Panc1 (cell line): ENCODE results near the gene AKR1C2. TPM values are rescaled to one million over a fixed set of nuclear protein-coding genes. Genes with fewer than 3 reads are reported as not detected.

ENCODE experiments used
- ATAC-seq: fragments of 200-7000 bp; cut with Tn5 transposase; 2 replicates; pipeline ENCODE4 v1.9.1; 2020; ENCODE audit warnings: mild to moderate bottlenecking, moderate library complexity
- BruUV-seq: library from RNA; stranded (reverse); fragments of 400-500 nt; replicated peaks from 2 replicates; lab custom pipeline; 2021; lab: Mats Ljungman, UMichigan
- CTCF ChIA-PET: fragments of 300-600 bp; sonication (Branson Sonifier 250); formaldehyde crosslinking; loops from one replicate; lab custom pipeline; 2022; ENCODE audit warnings: antibody characterized with exemption; lab: Charles Lee
- POLR2A ChIA-PET: fragments of 300-600 bp; sonication (Branson Sonifier 250); formaldehyde crosslinking; loops from one replicate; lab custom pipeline; 2022; ENCODE audit warnings: antibody characterized with exemption; lab: Charles Lee
- DNase-seq: peaks from one replicate; pipeline ENCODE4 v3.0.0-alpha.2; 2010; ENCODE audit warnings: low read depth, low spot score
- H3K27ac ChIP-seq: 2 replicates; pipeline ENCODE4 v1.5.1; 2011; ENCODE audit warnings: mild to moderate bottlenecking, low read length, inconsistent platforms
- H3K27me3 ChIP-seq: fragments of 200-500 bp; sonication (Bioruptor generic); 2 replicates; pipeline ENCODE4 v1.6.0; 2014; ENCODE audit warnings: low read length, inconsistent platforms; ENCODE audit not compliant: control insufficient read depth, insufficient read depth
- H3K36me3 ChIP-seq: fragments of 200-500 bp; sonication (Bioruptor generic); 2 replicates; pipeline ENCODE4 v1.5.1; 2014; ENCODE audit warnings: inconsistent platforms, mild to moderate bottlenecking, low read length, moderate library complexity; ENCODE audit not compliant: control insufficient read depth, insufficient read depth
- H3K4me1 ChIP-seq: 2 replicates; pipeline ENCODE4 v1.5.1; 2011; ENCODE audit warnings: inconsistent platforms, mild to moderate bottlenecking, low read length, moderate library complexity; ENCODE audit not compliant: control insufficient read depth, insufficient read depth
- H3K4me3 ChIP-seq, 2 experiments: 2 replicates each; pipeline ENCODE4 v1.5.1; 2011 to 2012; ENCODE audit warnings: low read depth in 2 of 2, low read length in 2 of 2, mild to moderate bottlenecking in 2 of 2, inconsistent platforms in 1 of 2, moderate library complexity in 1 of 2
- H3K9me3 ChIP-seq: fragments of 200-500 bp; sonication (Bioruptor generic); 2 replicates; pipeline ENCODE4 v1.5.1; 2014; ENCODE audit warnings: low read depth, mild to moderate bottlenecking, inconsistent platforms, low read length, moderate library complexity; ENCODE audit not compliant: control insufficient read depth, insufficient read depth
- POLR2AphosphoS5 ChIP-seq: IDR thresholded peaks from 2 replicates; pipeline ENCODE4 v1.6.1; 2012; ENCODE audit warnings: mild to moderate bottlenecking, low read depth, low read length, moderate library complexity
- SIN3A ChIP-seq: IDR thresholded peaks from 2 replicates; pipeline ENCODE4 v1.6.1; 2012; ENCODE audit warnings: low read depth, mild to moderate bottlenecking, low read length, moderate library complexity, borderline replicate concordance; ENCODE audit not compliant: insufficient read depth
- TCF7L2 ChIP-seq: IDR thresholded peaks from 2 replicates; pipeline ENCODE4 v1.6.1; 2011; ENCODE audit warnings: mild to moderate bottlenecking, low read depth, low read length, inconsistent platforms
- in situ Hi-C: cut with HindIII; loops from 2 replicates; pipeline ENCODE4 v1.10.0; 2016; ENCODE audit warnings: low sequenced_read_pairs, low pct_unique_long_range_greater_than_20kb
- intact Hi-C: fragments of 100-400 bp; cut with micrococcal nuclease; formaldehyde crosslinking; loops from one replicate; pipeline ENCODE4 v1.10.0; 2022; ENCODE audit not compliant: unreplicated experiment
- total RNA-seq: library from RNA; stranded (reverse); gene quantifications from one replicate; pipeline ENCODE4 v1.2.1, GENCODE V29; 2021; ENCODE audit not compliant: unreplicated experiment
- TF ChIP-seq, protein P1 (sequence below): fragments of 450-650 bp; IDR thresholded peaks from 2 replicates; pipeline ENCODE4 v1.5.1; 2017; ENCODE audit warnings: mild to moderate bottlenecking
- TF ChIP-seq, protein P2 (sequence below), 2 experiments: IDR thresholded peaks; 2 replicates each; pipeline ENCODE4 v1.6.1; 2011 to 2012; ENCODE audit warnings: low read depth in 2 of 2, control low read depth in 1 of 2, low read length in 1 of 2, mild to moderate bottlenecking in 1 of 2, moderate library complexity in 1 of 2; ENCODE audit not compliant: insufficient read depth in 1 of 2

Gene AKR1C2
- total RNA-seq, 1 experiment from 2014 or later: 0.33 TPM

DNA sequence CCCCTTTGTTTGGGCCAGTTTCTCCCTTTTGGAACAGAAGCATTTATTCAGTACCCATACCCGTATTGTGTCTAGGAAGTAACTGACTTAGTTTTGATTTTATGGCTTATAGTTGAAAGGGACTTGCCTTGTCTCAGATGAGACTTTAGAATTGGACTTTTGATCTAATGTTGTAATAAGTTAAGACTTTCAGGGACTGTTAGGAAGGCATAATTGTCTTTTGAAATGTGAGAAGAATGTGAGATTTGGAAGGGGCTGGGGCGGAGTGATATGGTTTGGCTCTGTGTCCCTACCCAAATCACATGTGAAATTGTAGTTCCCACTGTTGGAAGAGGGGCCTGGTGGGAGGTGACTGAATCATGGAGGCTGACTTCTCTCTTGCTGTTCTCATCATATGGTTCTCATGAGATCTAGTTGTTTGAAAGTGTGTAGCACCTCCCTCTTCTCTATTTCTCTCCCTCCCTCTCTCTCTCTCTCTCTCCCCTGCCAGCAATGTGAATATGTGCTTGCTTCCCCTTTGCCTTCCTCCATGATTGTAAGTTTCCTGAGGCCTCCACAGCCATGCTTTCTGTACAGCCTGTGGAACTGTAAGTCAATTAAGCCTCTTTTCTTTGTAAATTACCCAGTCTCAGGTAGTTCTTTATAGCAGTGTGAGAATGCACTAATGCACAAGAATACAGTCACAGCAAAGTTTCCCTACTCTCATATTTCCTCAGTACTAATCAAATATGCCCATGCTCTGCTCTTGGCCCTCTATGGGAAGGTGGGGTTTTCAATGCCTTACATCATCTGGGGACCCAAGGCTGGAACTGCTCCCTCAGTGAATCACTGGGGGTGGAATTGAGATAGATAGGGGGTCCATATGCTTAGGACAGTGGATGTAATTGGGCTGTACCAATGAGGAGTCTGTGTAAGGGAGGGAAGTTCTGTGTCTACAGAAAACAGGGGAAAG, 57.6 kb downstream of the AKR1C2 start:
- H3K36me3 ChIP-seq: no peaks in the 10 kb centered on the region
- in situ Hi-C loops: no loop called here
- intact Hi-C loops: no loop called here
- no peaks in the 10 kb centered on the region for H3K4me1 ChIP-seq
- no peaks in the 10 kb centered on the region for H3K27me3 ChIP-seq
- H3K9me3 ChIP-seq: no peaks in the 10 kb centered on the region
- POLR2A ChIA-PET: no interaction called here
- CTCF ChIA-PET: no interaction called here
- ATAC-seq (no peak), DNase-seq (no peak)
- no peak overlapping the region for H3K4me3 ChIP-seq
- no peak for TF ChIP-seq POLR2AphosphoS5
- TF ChIP-seq SIN3A: no peak
- TF ChIP-seq, protein P1, sequence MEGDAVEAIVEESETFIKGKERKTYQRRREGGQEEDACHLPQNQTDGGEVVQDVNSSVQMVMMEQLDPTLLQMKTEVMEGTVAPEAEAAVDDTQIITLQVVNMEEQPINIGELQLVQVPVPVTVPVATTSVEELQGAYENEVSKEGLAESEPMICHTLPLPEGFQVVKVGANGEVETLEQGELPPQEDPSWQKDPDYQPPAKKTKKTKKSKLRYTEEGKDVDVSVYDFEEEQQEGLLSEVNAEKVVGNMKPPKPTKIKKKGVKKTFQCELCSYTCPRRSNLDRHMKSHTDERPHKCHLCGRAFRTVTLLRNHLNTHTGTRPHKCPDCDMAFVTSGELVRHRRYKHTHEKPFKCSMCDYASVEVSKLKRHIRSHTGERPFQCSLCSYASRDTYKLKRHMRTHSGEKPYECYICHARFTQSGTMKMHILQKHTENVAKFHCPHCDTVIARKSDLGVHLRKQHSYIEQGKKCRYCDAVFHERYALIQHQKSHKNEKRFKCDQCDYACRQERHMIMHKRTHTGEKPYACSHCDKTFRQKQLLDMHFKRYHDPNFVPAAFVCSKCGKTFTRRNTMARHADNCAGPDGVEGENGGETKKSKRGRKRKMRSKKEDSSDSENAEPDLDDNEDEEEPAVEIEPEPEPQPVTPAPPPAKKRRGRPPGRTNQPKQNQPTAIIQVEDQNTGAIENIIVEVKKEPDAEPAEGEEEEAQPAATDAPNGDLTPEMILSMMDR: no peak
- TF ChIP-seq, protein P2, sequence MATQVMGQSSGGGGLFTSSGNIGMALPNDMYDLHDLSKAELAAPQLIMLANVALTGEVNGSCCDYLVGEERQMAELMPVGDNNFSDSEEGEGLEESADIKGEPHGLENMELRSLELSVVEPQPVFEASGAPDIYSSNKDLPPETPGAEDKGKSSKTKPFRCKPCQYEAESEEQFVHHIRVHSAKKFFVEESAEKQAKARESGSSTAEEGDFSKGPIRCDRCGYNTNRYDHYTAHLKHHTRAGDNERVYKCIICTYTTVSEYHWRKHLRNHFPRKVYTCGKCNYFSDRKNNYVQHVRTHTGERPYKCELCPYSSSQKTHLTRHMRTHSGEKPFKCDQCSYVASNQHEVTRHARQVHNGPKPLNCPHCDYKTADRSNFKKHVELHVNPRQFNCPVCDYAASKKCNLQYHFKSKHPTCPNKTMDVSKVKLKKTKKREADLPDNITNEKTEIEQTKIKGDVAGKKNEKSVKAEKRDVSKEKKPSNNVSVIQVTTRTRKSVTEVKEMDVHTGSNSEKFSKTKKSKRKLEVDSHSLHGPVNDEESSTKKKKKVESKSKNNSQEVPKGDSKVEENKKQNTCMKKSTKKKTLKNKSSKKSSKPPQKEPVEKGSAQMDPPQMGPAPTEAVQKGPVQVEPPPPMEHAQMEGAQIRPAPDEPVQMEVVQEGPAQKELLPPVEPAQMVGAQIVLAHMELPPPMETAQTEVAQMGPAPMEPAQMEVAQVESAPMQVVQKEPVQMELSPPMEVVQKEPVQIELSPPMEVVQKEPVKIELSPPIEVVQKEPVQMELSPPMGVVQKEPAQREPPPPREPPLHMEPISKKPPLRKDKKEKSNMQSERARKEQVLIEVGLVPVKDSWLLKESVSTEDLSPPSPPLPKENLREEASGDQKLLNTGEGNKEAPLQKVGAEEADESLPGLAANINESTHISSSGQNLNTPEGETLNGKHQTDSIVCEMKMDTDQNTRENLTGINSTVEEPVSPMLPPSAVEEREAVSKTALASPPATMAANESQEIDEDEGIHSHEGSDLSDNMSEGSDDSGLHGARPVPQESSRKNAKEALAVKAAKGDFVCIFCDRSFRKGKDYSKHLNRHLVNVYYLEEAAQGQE (IDR thresholded peaks at IDR 0.05; ENCODE audit: insufficient read depth in 1 of 2, low read depth in 2 of 2, low read length in 1 of 2): no peak
- TF ChIP-seq TCF7L2: no peak
- H3K27ac ChIP-seq: no peak overlapping the region
- BruUV-seq: no TSS peak

DNA sequence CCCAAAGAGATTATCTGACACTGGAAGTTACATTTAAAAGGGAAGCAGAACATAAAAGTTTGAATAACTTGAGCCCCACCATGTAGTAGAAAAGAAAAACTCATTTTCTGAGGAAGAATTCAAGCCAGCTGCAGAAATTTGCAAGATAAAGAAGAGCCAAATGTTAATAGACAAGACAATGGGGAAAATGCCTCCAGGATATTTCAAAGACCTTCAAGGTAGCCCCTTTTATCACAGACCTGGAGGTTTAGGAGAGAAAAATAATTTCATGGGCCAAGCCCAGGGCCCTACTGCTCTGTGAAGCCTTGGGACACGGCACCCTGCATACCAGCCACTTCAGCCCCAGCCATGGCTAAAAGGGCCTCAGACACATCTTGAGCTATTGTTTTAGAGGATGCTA, 58.8 kb downstream of the AKR1C2 start:
- intact Hi-C loops: no loop called here

More for the DNA sequence above, 58.8 kb downstream of the AKR1C2 start:
- ATAC-seq: no peak
- no peaks in the 10 kb centered on the region for H3K9me3 ChIP-seq
- no peak overlapping the region for H3K4me3 ChIP-seq
- in situ Hi-C loops: no loop called here
- TF ChIP-seq, protein P2 (IDR thresholded peaks at IDR 0.05; ENCODE audit: insufficient read depth in 1 of 2, low read depth in 2 of 2, low read length in 1 of 2): no peak
- TF ChIP-seq, protein P1: no peak
- TF ChIP-seq POLR2AphosphoS5 (no peak), SIN3A (no peak), TCF7L2 (no peak)
- DNase-seq: no peak
- ChIA-PET CTCF (no interaction called here), POLR2A (no interaction called here)
- no peaks in the 10 kb centered on the region for H3K27me3 ChIP-seq
- H3K4me1 ChIP-seq: no peaks in the 10 kb centered on the region
- no peaks in the 10 kb centered on the region for H3K36me3 ChIP-seq
- no peak overlapping the region for H3K27ac ChIP-seq
- BruUV-seq: no TSS peak
